Endothelial cell of umbilical vein (primary cell): ENCODE measurements around the gene KCNQ1OT1. TPM values are rescaled to one million over a fixed set of nuclear protein-coding genes. Genes with fewer than 3 reads are reported as not detected.

Experiments used
- BruUV-seq: library from RNA; stranded (reverse); fragments of 400-500 nt; replicated peaks from 2 replicates; lab custom pipeline; 2021; lab: Mats Ljungman, UMichigan
- CTCF ChIA-PET: fragments of 300-600, 350-600 bp; sonication (Branson Sonifier 250); formaldehyde crosslinking; loops from one replicate; lab custom pipeline; 2021; ENCODE audit warnings: antibody characterized with exemption, inconsistent platforms; lab: Charles Lee
- POLR2A ChIA-PET: fragments of 300-600, 350-600 bp; sonication (Branson Sonifier 250); formaldehyde crosslinking; loops from one replicate; lab custom pipeline; 2021; ENCODE audit warnings: antibody characterized with exemption, inconsistent platforms; lab: Charles Lee
- DNase-seq: peaks from one replicate; pipeline ENCODE4 v3.0.0-alpha.2; 2011; ENCODE audit warnings: low read depth, low spot score
- FAIRE-seq: peaks from 2 replicates; lab custom pipeline; 2011; peaks lifted over from hg19 to GRCh38; lab: Jason Lieb, UNC
- H2AFZ ChIP-seq: 2 replicates; pipeline ENCODE4 v1.6.0; 2012; ENCODE audit warnings: low read depth, low read length, control low read depth, inconsistent platforms
- H3K27ac ChIP-seq: 2 replicates; pipeline ENCODE4 v1.5.1; 2011; ENCODE audit warnings: low read depth, mild to moderate bottlenecking, control low read depth, low read length, moderate library complexity; ENCODE audit not compliant: insufficient read depth
- H3K27me3 ChIP-seq, 2 experiments: 2 replicates each; pipeline versions ENCODE4 v1.6.0 to v1.6.1; 2011; ENCODE audit warnings: low read length in 2 of 2, mixed read lengths in 1 of 2; ENCODE audit not compliant: control insufficient read depth in 2 of 2, insufficient read depth in 2 of 2
- H3K36me3 ChIP-seq, 2 experiments: 2 replicates in 1 of 2; 3 replicates in 1 of 2; pipeline ENCODE4 v1.5.1; 2011; ENCODE audit warnings: low read length in 2 of 2, mild to moderate bottlenecking in 1 of 2, moderate library complexity in 1 of 2; ENCODE audit not compliant: control insufficient read depth in 2 of 2, insufficient read depth in 2 of 2; ENCODE audit errors: extremely low read depth in 1 of 2
- H3K4me1 ChIP-seq: 3 replicates; pipeline ENCODE4 v1.5.1; 2011; ENCODE audit warnings: mild to moderate bottlenecking, low read length; ENCODE audit not compliant: control insufficient read depth, insufficient read depth; ENCODE audit errors: extremely low read depth
- H3K4me2 ChIP-seq: 2 replicates; pipeline ENCODE4 v1.6.1; 2011; ENCODE audit warnings: low read length, control low read depth, mixed read lengths; ENCODE audit not compliant: insufficient read depth
- H3K4me3 ChIP-seq, 3 experiments: fragments of 200-600 bp in 1 of 3; sonication (generic), shearing (Covaris generic) in 1 of 3; replicated peaks in 1 of 3; 2 replicates each; pipeline ENCODE4 v1.5.1; 2011 to 2016; ENCODE audit warnings: control low read depth in 3 of 3, low read length in 3 of 3, mild to moderate bottlenecking in 2 of 3, inconsistent platforms in 1 of 3, low read depth in 1 of 3, moderate library complexity in 1 of 3; ENCODE audit not compliant: insufficient read depth in 1 of 3
- H3K79me2 ChIP-seq: 2 replicates; pipeline ENCODE4 v1.6.0; 2012; ENCODE audit warnings: low read length, inconsistent platforms; ENCODE audit not compliant: control insufficient read depth, insufficient read depth
- H3K9ac ChIP-seq: replicated peaks from 2 replicates; pipeline ENCODE3; 2011; ENCODE audit warnings: low read length, control low read depth; ENCODE audit not compliant: insufficient read depth; ENCODE audit errors: extremely low read depth
- H3K9me1 ChIP-seq: replicated peaks from 3 replicates; pipeline ENCODE4 v1.6.0; 2011; ENCODE audit warnings: mild to moderate bottlenecking, low read length; ENCODE audit not compliant: control insufficient read depth, insufficient read depth; ENCODE audit errors: extremely low read depth
- H3K9me3 ChIP-seq: replicated peaks from 2 replicates; pipeline ENCODE4 v1.5.1; 2012; ENCODE audit warnings: low read length, inconsistent platforms; ENCODE audit not compliant: control insufficient read depth, insufficient read depth
- H4K20me1 ChIP-seq: replicated peaks from 2 replicates; pipeline ENCODE3; 2011; ENCODE audit warnings: mild to moderate bottlenecking, low read length; ENCODE audit not compliant: control insufficient read depth, insufficient read depth; ENCODE audit errors: extremely low read depth
- EZH2 ChIP-seq: IDR thresholded peaks from 2 replicates; pipeline ENCODE4 v1.6.1; 2012; ENCODE audit warnings: borderline replicate concordance, low read depth, mild to moderate bottlenecking, moderate library complexity, low read length, inconsistent platforms; ENCODE audit not compliant: severe bottlenecking
- FOS ChIP-seq: IDR thresholded peaks from 2 replicates; pipeline ENCODE4 v1.6.1; 2011; ENCODE audit warnings: mild to moderate bottlenecking, low read length, moderate library complexity, borderline replicate concordance; ENCODE audit not compliant: insufficient read depth
- GATA2 ChIP-seq: IDR thresholded peaks from 2 replicates; pipeline ENCODE4 v1.7.0; 2011; ENCODE audit warnings: low read depth, mild to moderate bottlenecking, moderate library complexity, mixed read lengths, low read length; ENCODE audit not compliant: insufficient read length, insufficient read depth
- MYC ChIP-seq: IDR thresholded peaks from one replicate; pipeline ENCODE4 v1.6.1; 2011; ENCODE audit warnings: mild to moderate bottlenecking, low read depth, low read length
- POLR2A ChIP-seq: IDR thresholded peaks from 2 replicates; pipeline ENCODE4 v1.6.1; 2012; ENCODE audit warnings: low read depth, mild to moderate bottlenecking, control low read depth, low read length
- POLR2AphosphoS5 ChIP-seq: IDR thresholded peaks from 2 replicates; pipeline ENCODE4 v1.6.1; 2012; ENCODE audit warnings: low read depth, mild to moderate bottlenecking, control low read depth, low read length, moderate library complexity; ENCODE audit not compliant: insufficient read depth
- dilution Hi-C: fragments of 300-500 bp; cut with MboI; formaldehyde crosslinking; loops from one replicate; pipeline ENCODE4 v1.15.0; 2019; ENCODE audit warnings: low sequenced_read_pairs; ENCODE audit not compliant: extremely low pct_ligation_motif_present
- intact Hi-C: fragments of 100-400 bp; cut with micrococcal nuclease; formaldehyde crosslinking; loops from one replicate; pipeline ENCODE4 v1.10.0; 2022
- polyA plus RNA-seq, 4 experiments: library from polyadenylated mRNA; depleted of rRNA in 3 of 4; stranded (reverse) in 3 of 4; unstranded in 1 of 4; fragments of >200 nt; gene quantifications; 2 replicates each; pipeline versions ENCODE4 v1.2.1 to v1.2.3, GENCODE V29; 2011 to 2012; ENCODE audit warnings: missing spikeins in 1 of 4
- total RNA-seq: library from RNA; stranded (reverse); gene quantifications from 2 replicates; pipeline ENCODE4 v1.2.3, GENCODE V29; 2021
- TF ChIP-seq, protein P1 (sequence below): IDR thresholded peaks from 2 replicates; pipeline ENCODE4 v1.6.1; 2011; ENCODE audit not compliant: insufficient read depth, insufficient read length
- TF ChIP-seq, protein P2 (sequence below), 2 donors: IDR thresholded peaks; 1 replicate in 1 of 2; 2 replicates in 1 of 2; pipeline ENCODE4 v1.5.1; 2011; ENCODE audit warnings: low read length in 2 of 2, mild to moderate bottlenecking in 2 of 2, moderate library complexity in 2 of 2, control low read depth in 1 of 2, inconsistent platforms in 1 of 2, low read depth in 1 of 2; ENCODE audit not compliant: insufficient read depth in 1 of 2; ENCODE audit errors: extremely low read depth in 1 of 2

KCNQ1OT1 gene
- total and polyA plus RNA-seq, 2 donors (not counting 3 experiments of a cell fraction or from before 2014, with no cell fraction given), result 0.11 to 1.8 TPM

DNA sequence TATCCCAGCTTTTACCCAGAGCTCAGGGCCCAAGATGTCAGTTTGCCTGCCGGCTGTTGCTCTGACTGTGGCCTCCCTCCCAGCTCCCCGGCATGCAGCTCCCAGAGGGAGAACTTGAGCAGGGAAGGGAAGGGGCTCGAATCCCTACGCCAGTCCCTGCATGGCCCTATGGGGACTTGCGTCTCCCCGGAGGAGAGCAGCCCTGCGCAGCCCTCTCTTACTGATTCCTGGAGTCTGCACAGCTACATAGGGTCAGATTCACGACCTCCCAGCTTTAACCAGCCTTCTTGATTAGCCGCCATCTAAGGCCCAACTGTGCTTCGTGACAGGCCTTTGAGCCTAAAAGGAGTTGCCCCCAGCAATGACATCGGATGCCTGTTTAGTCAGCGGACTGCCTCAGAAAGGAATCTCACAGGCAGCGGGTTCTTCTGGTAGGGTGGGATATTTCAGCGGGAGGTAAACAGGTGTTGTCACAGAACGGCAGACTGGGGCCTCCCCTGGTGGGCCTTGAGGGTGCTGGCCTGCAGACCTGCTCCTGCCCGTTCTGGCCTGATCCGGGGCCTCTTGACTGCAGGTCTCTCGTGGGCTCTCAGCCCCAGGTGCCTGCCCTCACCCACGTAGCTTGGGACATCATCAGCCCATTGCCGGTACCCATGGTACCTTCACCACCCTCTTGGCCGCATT lies 43.8 kb upstream of the KCNQ1OT1 start:
- TF ChIP-seq GATA2 (no peak), FOS (no peak)
- no peak overlapping the region for H3K9ac ChIP-seq
- no peak overlapping the region for H3K27ac ChIP-seq
- dilution Hi-C loops (no loop called here), intact Hi-C loops (no loop called here)
- H3K4me3 ChIP-seq, result no peak overlapping the region
- no peaks in the 10 kb centered on the region for H3K4me1 ChIP-seq
- no peaks in the 10 kb centered on the region for H3K9me1 ChIP-seq
- no peak overlapping the region for H2AFZ ChIP-seq
- no peak for DNase-seq
- H3K36me3 ChIP-seq, result no peaks in the 10 kb centered on the region
- H3K79me2 ChIP-seq, result no peaks in the 10 kb centered on the region
- H3K27me3 ChIP-seq, result no peaks in the 10 kb centered on the region
- FAIRE-seq, result no peak
- H3K9me3 ChIP-seq, result no peaks in the 10 kb centered on the region
- no peak overlapping the region for H3K4me2 ChIP-seq
- H4K20me1 ChIP-seq, result no peaks in the 10 kb centered on the region
- no TSS peak for BruUV-seq
- POLR2A ChIA-PET, result no interaction called here
- CTCF ChIA-PET, result interaction anchor here (1.4 kb wide), 1 partner anchor 9 kb away, joined by 3 read pairs; no protein-coding TSS in a partner anchor

DNA sequence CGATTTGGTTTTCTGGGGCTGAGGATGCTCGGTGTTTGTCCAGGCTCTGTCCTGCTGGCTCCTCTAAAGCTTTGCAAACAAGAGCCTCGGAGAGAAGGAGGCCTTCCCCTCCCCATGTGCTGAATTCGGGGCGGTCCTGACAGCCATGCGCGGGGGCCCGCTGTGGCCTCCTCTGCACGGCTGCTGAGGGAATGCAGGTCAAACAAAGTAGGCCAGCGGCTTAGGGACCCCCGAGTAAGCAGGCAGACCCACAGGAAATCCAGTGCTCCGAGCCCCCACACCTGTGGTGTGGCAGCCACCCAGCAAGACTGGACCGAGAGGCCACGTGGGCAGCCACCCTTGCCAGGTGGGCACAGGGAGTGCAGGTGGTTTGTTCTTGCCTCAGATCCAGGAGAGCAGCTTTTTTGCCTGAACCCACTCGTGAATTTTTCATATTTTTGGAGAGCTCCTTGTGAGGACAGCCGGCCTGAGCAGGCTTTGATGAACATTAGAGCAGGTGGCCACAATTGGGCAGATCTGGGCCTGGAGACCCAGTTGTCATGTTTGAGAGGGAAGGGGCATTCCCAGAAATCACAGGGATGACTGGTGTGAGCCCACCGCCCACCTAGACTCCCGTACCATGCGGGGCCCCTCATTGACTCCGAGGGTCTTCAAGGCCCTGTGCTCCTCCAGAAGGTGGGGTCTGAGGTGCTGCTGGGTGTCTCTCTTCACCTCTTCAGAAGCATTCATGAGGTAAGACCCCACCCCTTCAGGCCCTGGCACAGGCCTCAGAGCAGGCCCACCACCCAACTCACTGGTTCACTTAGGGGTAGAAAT lies 43.0 kb upstream of the KCNQ1OT1 start:
- no TSS peak for BruUV-seq
- no peaks in the 10 kb centered on the region for H3K4me1 ChIP-seq
- H3K4me2 ChIP-seq, result no peak overlapping the region
- POLR2A ChIA-PET, result no interaction called here
- TF ChIP-seq MYC, result no peak
- TF ChIP-seq, protein P1, sequence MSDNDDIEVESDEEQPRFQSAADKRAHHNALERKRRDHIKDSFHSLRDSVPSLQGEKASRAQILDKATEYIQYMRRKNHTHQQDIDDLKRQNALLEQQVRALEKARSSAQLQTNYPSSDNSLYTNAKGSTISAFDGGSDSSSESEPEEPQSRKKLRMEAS, result no peak
- no peak for TF ChIP-seq EZH2
- TF ChIP-seq POLR2AphosphoS5, result no peak
- no peak for TF ChIP-seq FOS
- TF ChIP-seq, protein P2, sequence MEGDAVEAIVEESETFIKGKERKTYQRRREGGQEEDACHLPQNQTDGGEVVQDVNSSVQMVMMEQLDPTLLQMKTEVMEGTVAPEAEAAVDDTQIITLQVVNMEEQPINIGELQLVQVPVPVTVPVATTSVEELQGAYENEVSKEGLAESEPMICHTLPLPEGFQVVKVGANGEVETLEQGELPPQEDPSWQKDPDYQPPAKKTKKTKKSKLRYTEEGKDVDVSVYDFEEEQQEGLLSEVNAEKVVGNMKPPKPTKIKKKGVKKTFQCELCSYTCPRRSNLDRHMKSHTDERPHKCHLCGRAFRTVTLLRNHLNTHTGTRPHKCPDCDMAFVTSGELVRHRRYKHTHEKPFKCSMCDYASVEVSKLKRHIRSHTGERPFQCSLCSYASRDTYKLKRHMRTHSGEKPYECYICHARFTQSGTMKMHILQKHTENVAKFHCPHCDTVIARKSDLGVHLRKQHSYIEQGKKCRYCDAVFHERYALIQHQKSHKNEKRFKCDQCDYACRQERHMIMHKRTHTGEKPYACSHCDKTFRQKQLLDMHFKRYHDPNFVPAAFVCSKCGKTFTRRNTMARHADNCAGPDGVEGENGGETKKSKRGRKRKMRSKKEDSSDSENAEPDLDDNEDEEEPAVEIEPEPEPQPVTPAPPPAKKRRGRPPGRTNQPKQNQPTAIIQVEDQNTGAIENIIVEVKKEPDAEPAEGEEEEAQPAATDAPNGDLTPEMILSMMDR (IDR thresholded peaks at IDR 0.05; ENCODE audit: extremely low read depth in 1 of 2, insufficient read depth in 1 of 2, low read depth in 1 of 2, low read length in 2 of 2), result no peak
- no peak for TF ChIP-seq POLR2A
- no peak for TF ChIP-seq GATA2
- no peak overlapping the region for H3K9ac ChIP-seq
- dilution Hi-C loops, result no loop called here
- CTCF ChIA-PET, result interaction anchor here (1.4 kb wide), 1 partner anchor 10 kb away, joined by 3 read pairs; no protein-coding TSS in a partner anchor
- H3K27me3 ChIP-seq, result no peaks in the 10 kb centered on the region
- H3K4me3 ChIP-seq, result no peak overlapping the region
- H3K9me1 ChIP-seq, result no peaks in the 10 kb centered on the region
- no peak overlapping the region for H2AFZ ChIP-seq
- H3K36me3 ChIP-seq, result no peaks in the 10 kb centered on the region
- no peaks in the 10 kb centered on the region for H3K9me3 ChIP-seq
- H3K79me2 ChIP-seq, result no peaks in the 10 kb centered on the region
- H4K20me1 ChIP-seq, result no peaks in the 10 kb centered on the region
- no peak overlapping the region for H3K27ac ChIP-seq
- DNase-seq (no peak), FAIRE-seq (no peak)
- intact Hi-C loops, result no loop called here
